GM19328 (cell line): ENCODE measurements around the gene PARD3.

Experiments
- ATAC-seq: cut with Tn5 transposase; IDR thresholded peaks from one replicate; pipeline ENCODE4 v1.9.1; 2021; ENCODE audit warnings: mild to moderate bottlenecking, moderate library complexity; ENCODE audit not compliant: unreplicated experiment

PARD3 gene

DNA sequence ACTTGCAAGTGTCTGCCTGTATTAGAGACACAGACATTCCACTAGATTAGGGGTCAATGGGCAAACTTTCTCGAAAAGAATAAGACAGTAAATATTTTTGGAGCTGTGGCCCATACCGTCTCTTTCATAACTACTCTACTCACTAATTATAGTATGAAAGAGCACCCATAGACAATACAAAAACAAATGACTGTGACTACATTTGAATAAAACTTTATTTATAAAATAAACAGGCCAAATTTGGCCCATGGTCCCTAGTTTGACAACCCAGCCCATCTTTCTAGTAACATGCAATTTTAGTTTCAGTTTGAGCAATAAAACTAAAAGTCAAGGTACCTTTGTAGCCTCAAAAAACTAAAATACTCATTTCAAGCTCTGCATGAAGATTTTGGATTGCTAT is 294.6 kb downstream of the PARD3 start:
- no peak for ATAC-seq

DNA sequence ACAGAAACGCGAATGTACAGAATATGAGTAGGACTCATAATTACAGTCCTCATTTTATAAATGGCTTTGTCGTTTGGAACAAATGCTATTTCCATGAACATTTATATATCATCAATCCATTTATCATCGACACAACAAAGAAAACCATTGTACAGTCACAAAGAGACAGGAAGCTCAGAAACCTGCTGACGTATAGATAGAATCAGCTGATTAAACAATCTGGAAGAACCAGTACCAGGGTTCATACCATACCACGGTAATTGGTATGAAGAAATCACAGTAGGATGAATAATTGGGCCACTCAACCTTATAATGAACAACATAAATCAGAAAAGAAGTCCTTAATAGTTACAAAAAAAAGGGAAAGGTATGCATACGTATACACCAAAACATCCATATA is 295.0 kb downstream of the PARD3 start:
- ATAC-seq = no peak

DNA sequence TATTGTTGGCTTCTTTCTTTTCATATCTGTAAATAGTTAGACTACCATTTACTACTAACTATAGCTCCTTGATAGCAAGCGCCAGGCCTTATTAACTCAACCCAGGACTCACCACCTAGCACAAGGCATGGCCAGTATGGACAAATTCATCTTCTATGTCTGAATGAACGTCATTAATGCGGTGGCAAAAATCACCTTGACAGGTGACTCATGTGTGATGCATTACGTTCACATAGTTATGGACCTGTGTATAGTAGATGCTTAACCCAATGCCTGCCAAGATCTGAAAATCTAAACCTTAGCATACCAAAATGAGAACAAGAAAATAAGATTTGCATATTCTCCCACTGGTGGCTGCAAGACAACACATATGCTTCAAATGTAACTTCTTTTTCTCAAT is 300.8 kb downstream of the PARD3 start:
- ATAC-seq = no peak

DNA sequence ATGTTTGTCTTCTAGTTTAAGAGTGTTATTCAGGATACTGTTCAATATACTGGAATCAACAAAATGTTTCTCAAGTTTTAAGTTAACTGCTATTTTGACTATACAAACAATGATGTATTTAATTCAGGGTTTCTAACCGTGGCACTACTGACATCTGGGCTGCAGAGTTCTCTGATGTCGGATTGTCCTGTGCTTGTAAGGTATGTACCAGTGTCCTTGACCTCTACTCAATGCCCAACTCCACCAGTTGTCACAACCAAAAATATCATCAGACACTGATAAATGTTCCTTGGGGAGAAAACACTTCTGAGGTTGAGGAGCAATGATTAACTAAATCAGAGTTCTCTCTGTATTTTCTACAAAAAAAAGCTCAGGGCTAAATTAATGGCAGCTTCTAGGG is 301.5 kb downstream of the PARD3 start:
- ATAC-seq = no peak

DNA sequence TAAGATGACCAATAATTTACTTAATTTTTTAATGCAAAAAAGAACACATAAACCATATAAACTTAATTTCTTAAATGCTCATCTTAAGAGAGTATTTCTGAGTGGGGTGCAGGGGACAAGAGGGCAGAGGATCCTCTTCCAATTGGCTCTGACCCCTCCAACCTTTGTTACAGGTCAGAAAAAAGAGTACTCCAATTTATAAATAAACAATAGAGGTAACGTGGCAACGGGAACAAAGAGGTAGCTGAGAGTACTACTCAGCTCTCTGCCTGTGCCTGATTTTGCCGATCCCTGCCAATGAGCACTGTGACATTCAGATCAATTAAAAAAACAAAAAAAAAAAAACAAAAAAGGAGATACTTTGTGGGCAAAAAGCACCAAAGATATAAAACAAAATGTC is 307.9 kb downstream of the PARD3 start:
- no peak for ATAC-seq

DNA sequence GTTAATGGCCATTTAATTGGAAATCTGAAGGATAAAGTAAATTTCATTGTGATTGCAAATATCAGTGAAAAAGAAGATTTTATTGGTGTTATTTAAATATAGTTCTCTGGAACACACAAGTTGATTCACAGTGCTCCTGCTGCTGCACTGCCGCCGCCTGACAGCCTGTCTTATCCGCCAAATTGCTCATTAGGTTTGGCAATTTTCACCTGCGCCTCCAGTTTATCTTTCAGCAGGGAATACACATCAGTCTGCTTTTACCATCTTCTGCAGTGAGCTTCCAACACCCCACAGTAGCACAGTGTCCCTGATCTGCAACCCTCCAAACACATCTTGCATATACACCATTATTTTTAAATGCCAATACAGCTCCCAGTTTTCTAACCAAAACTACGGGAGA is 308.3 kb downstream of the PARD3 start:
- ATAC-seq = no peak

DNA sequence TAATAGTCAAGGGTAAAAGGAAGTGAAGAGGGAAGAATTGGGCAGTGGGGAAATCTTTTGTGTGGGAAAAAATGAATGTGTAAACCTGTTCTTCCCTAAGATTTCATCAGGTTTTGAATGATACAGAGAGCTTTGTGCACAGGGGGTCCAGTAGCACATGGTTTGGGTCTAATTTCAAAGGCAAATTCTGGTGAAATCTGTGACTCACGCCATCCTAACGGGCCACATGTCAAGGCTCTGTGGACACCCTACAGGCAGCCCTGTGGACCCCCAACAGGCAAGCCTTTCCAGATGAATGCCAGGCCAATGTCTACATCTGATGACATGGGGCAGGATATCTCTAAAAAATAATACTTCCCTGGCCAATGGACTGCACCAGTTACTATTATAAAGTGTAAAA is 309.8 kb downstream of the PARD3 start:
- ATAC-seq = no peak

DNA sequence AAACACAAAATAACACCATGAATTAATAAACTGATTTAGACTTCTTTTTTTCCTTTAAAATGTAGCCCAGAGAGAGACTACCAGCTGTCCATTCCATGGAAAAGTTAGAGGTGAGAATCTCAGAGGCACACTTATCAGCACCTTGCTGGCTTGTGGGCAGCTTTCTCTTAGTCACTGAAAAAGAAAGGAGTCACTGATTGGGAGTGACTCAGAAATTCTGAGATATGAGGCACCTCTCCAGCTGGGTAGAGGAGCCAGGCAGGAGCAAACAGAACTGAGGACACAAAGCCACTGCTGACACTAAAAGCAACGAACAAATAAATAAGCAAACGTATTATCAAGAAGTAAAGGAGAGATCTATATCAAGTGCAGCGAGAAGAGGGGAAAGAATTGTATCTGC is 310.6 kb downstream of the PARD3 start:
- ATAC-seq = no peak

DNA sequence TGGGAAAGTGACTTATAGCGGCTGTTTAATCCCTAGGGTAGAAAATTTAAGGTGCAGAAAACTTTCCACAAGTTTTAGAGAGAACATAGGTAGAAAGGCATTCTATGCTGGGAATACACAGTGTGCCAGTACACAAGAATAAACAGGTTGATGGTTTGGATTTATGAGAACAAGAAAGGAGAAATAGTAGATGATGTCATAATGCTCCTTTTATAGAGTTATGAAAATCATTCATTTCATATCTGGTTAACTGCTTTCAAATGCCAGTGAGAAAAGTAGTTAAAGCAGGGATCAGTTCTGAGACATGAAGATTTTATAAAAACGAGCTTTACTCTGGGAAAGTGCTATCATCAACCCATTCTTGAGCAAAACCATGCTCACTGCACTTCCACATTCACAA is 311.4 kb downstream of the PARD3 start:
- ATAC-seq = no peak

DNA sequence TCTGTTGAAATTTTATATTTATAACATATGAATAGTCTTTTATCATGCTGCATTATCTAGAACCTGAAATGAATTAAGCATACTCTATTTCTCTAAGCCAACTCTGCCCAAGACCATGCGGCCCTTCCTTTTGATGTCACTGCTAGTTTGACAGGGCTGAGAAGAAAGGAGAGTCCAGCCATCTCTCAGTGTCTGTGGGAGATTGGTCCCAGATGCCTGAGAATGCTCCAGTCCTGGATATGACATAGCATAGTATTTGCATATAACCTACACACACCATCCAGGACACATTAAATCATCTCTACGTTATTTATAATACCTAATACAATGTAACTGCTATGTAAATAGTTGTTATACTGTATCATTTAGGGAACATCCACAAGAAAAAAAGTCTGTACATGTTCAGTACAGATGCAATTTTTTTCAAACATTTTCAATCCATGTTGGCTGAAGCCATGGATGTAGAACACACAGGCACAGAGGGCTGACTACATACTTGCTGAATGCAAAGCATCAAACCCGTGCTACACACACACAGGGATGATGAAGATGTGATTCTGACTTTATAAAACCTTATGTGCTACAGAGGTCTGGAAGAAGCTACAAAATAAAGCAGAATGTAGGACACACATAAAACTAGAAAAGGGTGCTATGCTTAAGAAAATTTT is 315.4 kb downstream of the PARD3 start:
- ATAC-seq = no peak

DNA sequence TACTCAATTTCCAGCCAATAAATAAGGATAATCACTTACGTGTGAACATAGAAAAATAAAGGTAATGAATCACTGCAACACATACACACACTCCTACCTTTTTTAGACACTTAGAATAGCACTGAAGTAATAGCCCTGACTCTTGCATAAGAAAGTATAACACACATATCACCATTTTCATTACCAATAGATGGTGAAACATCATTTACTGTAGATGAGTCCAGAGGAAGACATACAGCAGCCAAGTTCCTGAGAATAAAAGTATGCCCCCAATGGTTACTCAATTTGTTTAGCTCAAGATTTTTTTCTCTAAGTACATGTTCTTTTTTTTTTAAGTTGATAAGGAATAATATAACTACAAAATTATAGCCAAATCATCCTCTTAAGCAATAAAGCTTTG is 316.3 kb downstream of the PARD3 start:
- no peak for ATAC-seq

DNA sequence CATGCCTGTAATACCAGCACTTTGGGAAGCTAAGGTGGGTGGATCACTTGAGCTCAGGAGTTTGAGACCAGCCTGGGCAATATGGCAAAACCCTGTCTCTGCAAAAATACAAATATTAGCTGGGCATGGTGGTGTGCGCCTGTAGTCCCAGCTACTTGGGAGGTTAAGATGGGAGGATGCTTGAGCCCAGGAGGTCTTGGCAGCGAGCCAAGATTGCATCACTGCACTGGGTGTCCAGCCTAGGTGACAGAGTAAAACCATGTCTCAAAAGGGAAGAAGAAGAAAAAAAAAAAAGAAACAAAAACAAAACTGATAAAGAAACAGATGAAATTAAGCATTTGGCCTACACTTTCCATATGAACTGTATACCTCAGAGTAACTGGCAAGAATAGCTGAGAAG is 319.2 kb downstream of the PARD3 start:
- no peak for ATAC-seq

DNA sequence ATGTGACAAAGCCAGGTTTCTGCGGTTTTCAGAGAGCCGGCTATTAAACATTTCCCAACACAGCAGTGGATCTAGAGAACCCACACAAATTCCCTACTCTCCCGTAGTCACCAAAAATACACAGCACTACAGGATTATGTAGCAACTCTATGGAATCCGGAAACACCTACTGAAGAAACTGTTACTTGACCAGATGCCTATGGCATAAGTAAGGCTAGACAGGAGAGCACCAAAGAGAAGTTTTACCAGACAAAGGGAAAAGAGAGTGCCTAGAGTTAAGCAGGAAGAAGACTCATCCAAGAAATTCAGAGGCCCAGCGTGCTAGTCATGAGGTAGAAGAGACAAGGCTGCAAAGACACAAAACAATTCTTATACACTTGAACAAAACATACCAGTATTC is 321.1 kb downstream of the PARD3 start:
- ATAC-seq = no peak

DNA sequence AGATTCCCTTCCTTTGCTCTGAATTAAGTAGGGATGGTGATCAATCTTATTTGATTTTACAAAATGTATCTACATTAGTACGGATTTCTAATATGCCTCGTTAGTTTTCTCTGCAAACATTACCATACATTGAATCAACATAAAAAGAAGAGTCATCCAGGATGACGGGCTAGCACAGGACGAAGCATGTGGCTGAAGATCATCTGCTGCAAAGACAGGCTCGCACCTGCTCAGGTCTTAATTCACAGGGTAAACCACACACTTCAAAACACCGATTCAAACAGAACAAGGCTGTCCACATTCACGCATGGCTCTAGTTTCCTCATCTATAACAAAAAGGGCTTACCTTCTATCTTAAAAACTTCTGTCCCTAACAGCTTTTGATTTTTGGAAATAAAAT is 323.0 kb downstream of the PARD3 start:
- ATAC-seq = no peak

DNA sequence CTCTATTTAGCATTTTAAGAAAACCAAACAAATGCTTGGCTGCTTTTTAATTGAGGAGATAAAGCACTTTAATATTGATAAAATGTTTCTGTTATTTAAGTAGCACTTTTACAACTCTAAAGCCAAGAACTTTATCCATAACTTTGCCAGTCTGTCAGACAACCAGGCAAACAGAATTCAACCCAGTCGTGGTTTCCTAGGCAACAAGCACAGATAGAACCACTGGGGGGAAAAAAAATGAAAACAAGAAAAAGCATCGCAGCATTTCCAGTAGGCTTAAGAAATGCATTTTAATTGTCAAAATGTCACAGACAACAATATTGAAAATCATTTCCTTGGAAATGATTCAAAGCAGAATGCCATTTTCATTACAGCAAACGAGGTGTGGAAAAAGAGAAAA is 323.4 kb downstream of the PARD3 start:
- no peak for ATAC-seq

DNA sequence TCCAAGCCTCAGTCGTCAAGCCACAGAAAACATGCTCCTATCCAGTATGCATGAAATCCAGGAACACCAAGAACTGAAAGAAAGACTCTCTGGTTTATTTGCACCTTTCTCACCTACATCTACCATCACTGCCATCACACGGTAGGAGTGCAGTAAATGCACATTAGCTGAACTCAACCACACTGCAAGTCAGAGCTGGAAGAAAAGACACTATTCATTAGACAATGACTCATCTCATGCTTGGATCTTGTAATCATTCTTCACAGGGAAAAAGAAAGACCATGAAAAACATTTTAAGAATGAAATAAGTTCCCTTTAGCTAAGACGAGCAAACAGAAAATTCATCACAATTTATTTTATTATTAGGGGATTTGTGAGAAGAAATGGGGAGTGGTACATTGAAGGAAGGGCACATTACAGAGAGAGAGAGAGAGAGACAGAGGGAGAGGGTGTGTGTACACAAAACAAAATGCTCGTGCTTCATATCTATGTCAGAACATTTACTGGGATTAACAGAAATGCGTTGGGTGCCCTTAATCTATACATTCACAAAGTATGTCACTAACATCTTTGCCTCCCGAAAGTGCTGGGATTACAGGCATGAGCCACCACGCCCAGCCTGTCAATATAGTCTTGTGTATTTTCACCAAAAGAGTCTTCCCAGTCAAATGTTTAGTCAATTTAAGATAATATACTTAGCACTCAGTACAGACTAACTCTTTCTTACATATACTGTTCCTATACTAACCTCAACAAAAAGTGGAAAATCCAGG is 324.9 kb downstream of the PARD3 start:
- ATAC-seq = no peak

DNA sequence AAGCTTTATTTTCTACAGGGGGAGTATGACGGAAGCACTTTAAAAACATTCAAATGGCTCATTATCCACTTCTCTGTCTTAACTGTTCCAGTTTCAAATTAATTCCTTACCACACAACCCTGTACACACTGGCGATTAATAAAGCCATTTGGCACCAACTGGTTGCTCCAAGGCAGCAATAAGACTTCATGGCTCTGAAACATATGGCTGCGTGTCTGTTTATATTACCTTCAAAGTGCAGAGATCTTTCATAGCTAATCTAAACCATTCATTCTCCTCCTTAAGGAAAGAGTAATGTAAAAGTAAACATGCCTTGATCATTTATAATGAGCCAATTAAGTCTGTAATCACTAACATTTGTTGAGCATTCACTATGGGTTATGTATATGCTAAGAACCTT is 325.7 kb downstream of the PARD3 start:
- ATAC-seq = no peak

DNA sequence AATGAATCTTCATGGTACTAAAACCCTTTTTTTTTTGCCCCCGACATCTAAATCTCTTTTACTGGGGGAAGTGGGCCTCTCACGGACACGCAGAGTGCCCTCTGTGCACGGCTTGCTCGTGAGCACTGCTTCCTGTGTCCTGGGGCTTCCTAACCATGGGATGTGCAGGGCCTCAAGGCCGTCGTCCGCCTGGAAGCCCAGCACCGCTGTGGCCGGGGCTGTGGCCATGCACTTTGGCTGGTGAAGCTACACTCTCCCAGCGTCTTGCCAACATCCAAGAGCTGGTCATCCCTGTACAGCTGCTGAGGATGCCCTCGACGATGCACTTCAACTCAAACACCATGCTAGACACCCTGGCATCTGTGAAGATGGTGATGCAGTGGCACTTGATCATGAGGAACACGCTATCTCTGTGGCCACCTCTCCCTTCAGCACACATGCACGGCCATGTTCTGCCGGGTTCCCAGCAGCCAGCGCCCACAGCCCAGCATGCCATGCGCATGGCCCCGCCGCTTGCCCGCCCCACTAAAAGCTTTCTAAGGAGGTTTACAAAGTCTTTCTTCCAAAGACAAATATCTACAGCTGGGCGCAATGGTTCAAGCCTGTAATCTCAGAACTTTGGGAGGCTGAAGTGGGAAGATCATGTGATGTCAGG is 326.5 kb downstream of the PARD3 start:
- ATAC-seq = no peak

DNA sequence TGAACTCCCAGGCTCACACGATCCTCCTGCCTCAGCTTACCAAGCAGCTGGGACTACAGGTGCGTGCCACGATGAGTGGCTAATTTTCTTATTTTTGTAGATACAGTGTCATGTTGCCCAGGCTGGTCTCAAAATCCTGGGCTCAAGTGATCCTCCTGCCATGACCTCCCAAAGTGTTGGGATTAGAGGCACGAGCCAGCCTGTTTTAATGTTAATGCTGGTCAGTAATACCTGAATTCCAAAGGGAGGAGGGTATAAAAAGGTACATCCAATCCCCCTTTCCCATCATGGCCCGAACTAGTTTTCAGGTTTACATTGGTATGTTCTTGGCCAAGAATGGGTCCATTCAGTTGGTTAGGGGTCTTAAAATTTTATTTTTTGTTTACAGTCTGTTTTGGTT is 329.1 kb downstream of the PARD3 start:
- ATAC-seq = no peak

DNA sequence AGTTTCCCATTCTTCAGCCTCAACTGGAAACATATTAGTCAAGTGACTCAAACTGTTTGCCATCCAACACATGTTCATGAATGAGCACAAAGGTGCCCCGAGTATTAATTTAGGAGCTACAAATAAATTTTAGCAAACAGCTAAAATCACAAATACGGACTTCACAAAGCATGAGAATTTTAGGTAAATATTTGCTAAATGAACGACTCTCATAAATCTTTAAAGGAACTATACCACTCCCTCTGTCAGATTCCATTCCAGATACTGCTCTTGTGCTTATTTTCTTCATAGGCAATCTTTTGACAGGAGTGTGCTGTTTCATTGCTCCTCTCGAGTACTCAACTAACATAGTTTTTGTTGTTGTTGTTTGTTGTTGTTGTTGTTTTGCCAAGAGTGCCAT is 330.9 kb downstream of the PARD3 start:
- no peak for ATAC-seq

DNA sequence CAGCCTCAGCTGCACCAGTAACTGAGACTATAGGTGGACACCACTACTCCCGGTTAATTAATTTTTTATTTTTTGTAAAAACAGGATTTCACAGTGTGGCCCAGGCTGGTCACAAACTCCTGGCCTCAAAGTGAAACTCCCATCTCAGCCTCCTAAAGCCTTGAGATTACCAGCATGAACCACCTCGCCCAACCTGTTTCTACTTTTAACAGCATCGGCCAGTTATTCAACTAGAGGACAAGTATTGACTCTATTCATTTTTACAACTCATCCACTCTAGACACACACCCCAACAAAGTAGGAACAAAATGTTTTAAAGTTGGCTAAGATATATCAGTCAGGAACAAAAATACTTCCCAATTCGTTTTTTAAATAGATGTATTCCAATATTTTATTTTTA is 334.8 kb downstream of the PARD3 start:
- ATAC-seq = no peak

DNA sequence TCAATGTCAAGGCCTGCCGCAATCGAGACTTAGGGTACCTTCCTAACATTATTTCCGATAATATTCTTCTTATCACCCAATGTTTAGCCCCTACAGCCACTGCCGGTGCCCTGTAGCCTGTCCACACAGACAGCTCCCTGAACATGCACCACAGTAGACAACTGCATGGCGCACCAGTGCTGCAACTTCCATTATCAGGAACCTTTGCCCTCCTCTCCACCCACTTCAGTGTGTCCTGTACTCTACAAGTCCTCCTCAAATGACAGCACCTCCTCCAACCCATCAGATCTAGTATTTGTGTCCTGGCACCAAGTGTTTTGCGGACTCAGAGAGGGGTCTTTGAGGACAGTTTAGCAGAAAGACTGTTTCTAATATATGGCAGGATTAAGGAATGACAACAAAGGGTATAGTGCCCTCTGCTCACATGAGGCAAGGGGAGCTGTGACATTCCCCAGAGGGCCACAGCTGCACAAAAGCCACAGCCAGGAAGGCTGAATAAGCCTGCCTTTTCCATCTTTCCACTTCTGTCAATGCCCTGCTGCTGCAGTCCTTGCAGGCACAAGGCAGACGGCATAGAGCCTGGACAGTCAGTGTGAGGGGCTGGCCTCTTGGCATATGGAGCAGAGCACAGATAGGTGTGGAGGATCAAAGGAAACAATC is 335.4 kb downstream of the PARD3 start:
- ATAC-seq = no peak
